ENCODE results near the gene PTPRG.

GRCh38 chr3:61910732-61911131, 349.4 kb downstream of the PTPRG start:
- TF ChIP-seq CTCF (IDR thresholded peaks at IDR 0.05; ENCODE audit: low read depth, low read length, poor library complexity, severe bottlenecking) (no peak), EZH2phosphoT487 (IDR thresholded peaks at IDR 0.05; ENCODE audit: borderline replicate concordance, low read length) (no peak)

All from DOHH2 (cell line).